Upper lobe of left lung (tissue), 6 donors: ENCODE data around the gene CMAS. TPM values are rescaled to one million over a fixed set of nuclear protein-coding genes. Genes with fewer than 3 reads are reported as not detected.

Experiments used
- ATAC-seq, 2 donors: fragments of 200-7000 bp; cut with Tn5 transposase; one replicate each; pipeline ENCODE4 v1.9.1; 2022; ENCODE audit warnings: mild to moderate bottlenecking in 2 of 2, moderate library complexity in 2 of 2; ENCODE audit not compliant: low FRiP score in 2 of 2
- DNase-seq, 2 donors: peaks; one replicate each; pipeline ENCODE4 v3.0.0-alpha.2; 2019 to 2020
- H3K27ac ChIP-seq, 4 donors: fragments of 200-600 bp; sonication (generic); one replicate each; pipeline ENCODE4 v1.5.1; 2016 to 2019
- H3K27me3 ChIP-seq, 4 donors: fragments of 200-600 bp; sonication (generic); one replicate each; pipeline ENCODE4 v1.5.1; 2017 to 2019
- H3K36me3 ChIP-seq, 4 donors: fragments of 200-600 bp; sonication (generic); one replicate each; pipeline ENCODE4 v1.5.1; 2016 to 2019
- H3K4me1 ChIP-seq, 4 donors: fragments of 200-600 bp; sonication (generic); one replicate each; pipeline ENCODE4 v1.5.1; 2018 to 2019
- H3K4me3 ChIP-seq, 4 donors: fragments of 200-600 bp; sonication (generic); one replicate each; pipeline ENCODE4 v1.5.1; 2017 to 2019; ENCODE audit warnings: mild to moderate bottlenecking in 2 of 4, moderate library complexity in 1 of 4
- H3K9me3 ChIP-seq, 4 donors: fragments of 200-600 bp; sonication (generic); one replicate each; pipeline ENCODE4 v1.5.1; 2018 to 2019
- CTCF ChIP-seq, 6 experiments: fragments of 450-650 bp in 4 of 6; fragments of 200-600 bp in 2 of 6; sonication (generic) in 2 of 6; IDR thresholded peaks; one replicate each; pipeline ENCODE4 v1.5.1; 2016 to 2019; ENCODE audit warnings: antibody characterized with exemption in 6 of 6
- EP300 ChIP-seq, 4 donors: sonication (generic); formaldehyde crosslinking; IDR thresholded peaks; one replicate each; pipeline ENCODE4 v1.5.1; 2017; ENCODE audit warnings: antibody characterized with exemption in 4 of 4, control low read depth in 2 of 4
- POLR2A ChIP-seq, 4 donors: fragments of 450-650 bp; IDR thresholded peaks; one replicate each; pipeline ENCODE4 v1.5.1; 2016 to 2017; ENCODE audit warnings: antibody characterized with exemption in 4 of 4, mild to moderate bottlenecking in 2 of 4
- POLR2AphosphoS5 ChIP-seq, 2 donors: sonication (generic); formaldehyde crosslinking; IDR thresholded peaks; one replicate each; pipeline ENCODE4 v1.5.1; 2017; ENCODE audit warnings: antibody characterized with exemption in 2 of 2
- WGBS, 2 donors: methylation state at CpG; one replicate each; pipeline ENCODE4 v1.1.5; 2017 to 2018; 5-methylcytosine and 5-hydroxymethylcytosine counted together
- total RNA-seq, 6 donors: library from RNA; depleted of rRNA in 4 of 6; stranded (reverse); fragments of >200 nt in 4 of 6; gene quantifications; one replicate each; pipeline versions ENCODE4 v1.1.0 to v1.2.1, GENCODE V29; 2016 to 2021
- donor health status: DM: no; HTN: no; CAD: no; lungs with moderate emphysema.
- donor health status: DM: no; HTN: yes; CAD: no; lungs with severe emphysema.

CMAS gene
- total RNA-seq, 6 donors from 2014 or later: 13.7 to 55.2 (median 19.5) TPM

- no peak overlapping the region for H3K4me3 ChIP-seq
- ATAC-seq (no peak), DNase-seq (peak in 1 of 2 donors; percentile 24)
- H3K4me1 ChIP-seq: no peaks in the 10 kb centered on the region
- WGBS, 2 donors: 76 to 79% methylated on average over 4 of the region's 4 CpGs
- no peak overlapping the region for H3K27ac ChIP-seq
- TF ChIP-seq POLR2AphosphoS5 (IDR thresholded peaks at IDR 0.05) (no peak), CTCF (IDR thresholded peaks at IDR 0.05) (no peak), POLR2A (IDR thresholded peaks at IDR 0.05) (no peak), EP300 (IDR thresholded peaks at IDR 0.05) (no peak)
- H3K36me3 ChIP-seq: peaks cover 3 to 53% (median 5%) of the 10 kb centered on the region in 4 donors
- H3K9me3 ChIP-seq: no peaks in the 10 kb centered on the region
- H3K27me3 ChIP-seq: no peaks in the 10 kb centered on the region
These were observed 18.9 kb downstream of the CMAS start for GRCh38 chr12:22064968-22065367.

GRCh38 chr12:22066310-22066709, 20.3 kb downstream of the CMAS start:
- ATAC-seq: no peak
- Histone ChIP-seq H3K4me1 (no peaks in the 10 kb centered on the region), H3K4me3 (no peak overlapping the region), H3K27me3 (no peaks in the 10 kb centered on the region), H3K9me3 (no peaks in the 10 kb centered on the region), H3K27ac (no peak overlapping the region), H3K36me3 (peaks cover under 1 to 43% (median 3%) of the 10 kb centered on the region in 4 donors)
- no peak for DNase-seq
- TF ChIP-seq POLR2A (IDR thresholded peaks at IDR 0.05) (no peak), POLR2AphosphoS5 (IDR thresholded peaks at IDR 0.05) (no peak), CTCF (IDR thresholded peaks at IDR 0.05) (no peak), EP300 (IDR thresholded peaks at IDR 0.05) (no peak)
- 93 to 100% methylated on average over 2 of the region's 2 CpGs for WGBS, 2 donors

- no peaks in the 10 kb centered on the region for H3K9me3 ChIP-seq
- no peak for TF ChIP-seq EP300 (IDR thresholded peaks at IDR 0.05)
- no peak for TF ChIP-seq POLR2A (IDR thresholded peaks at IDR 0.05)
- TF ChIP-seq CTCF (IDR thresholded peaks at IDR 0.05): no peak
- no peak for TF ChIP-seq POLR2AphosphoS5 (IDR thresholded peaks at IDR 0.05)
- WGBS, 2 donors: 77 to 81% methylated on average over 1 of the region's 1 CpG
- H3K4me1 ChIP-seq: no peaks in the 10 kb centered on the region
- no peak for DNase-seq
- no peak for ATAC-seq
- H3K36me3 ChIP-seq: peaks cover 0 to 16% (median 1%) of the 10 kb centered on the region in 4 donors
- H3K27me3 ChIP-seq: no peaks in the 10 kb centered on the region
- no peak overlapping the region for H3K4me3 ChIP-seq
- H3K27ac ChIP-seq: no peak overlapping the region
These were observed 23.8 kb downstream of the CMAS start for GRCh38 chr12:22069851-22070250.

- H3K9me3 ChIP-seq: no peaks in the 10 kb centered on the region
- ATAC-seq (peak in 1 of 2 donors; percentile 21), DNase-seq (no peak)
- peaks cover 0 to 7% (median 2%) of the 10 kb centered on the region in 4 donors for H3K4me1 ChIP-seq
- H3K27ac ChIP-seq: peak overlapping the region in 2 of 4 donors; percentile 50 to 63
- H3K36me3 ChIP-seq: no peaks in the 10 kb centered on the region
- no peaks in the 10 kb centered on the region for H3K27me3 ChIP-seq
- TF ChIP-seq POLR2AphosphoS5 (IDR thresholded peaks at IDR 0.05): no peak
- TF ChIP-seq CTCF (IDR thresholded peaks at IDR 0.05): no peak
- no peak for TF ChIP-seq EP300 (IDR thresholded peaks at IDR 0.05)
- TF ChIP-seq POLR2A (IDR thresholded peaks at IDR 0.05): no peak
- WGBS, 2 donors: 62 to 65% methylated on average over 10 of the region's 10 CpGs
- no peak overlapping the region for H3K4me3 ChIP-seq
These were observed 36.2 kb downstream of the CMAS start for GRCh38 chr12:22082190-22082701.

- H3K27ac ChIP-seq: no peak overlapping the region
- no peaks in the 10 kb centered on the region for H3K27me3 ChIP-seq
- ATAC-seq (peak in 1 of 2 donors; percentile 63), DNase-seq (no peak)
- TF ChIP-seq EP300 (IDR thresholded peaks at IDR 0.05): no peak
- no peak for TF ChIP-seq POLR2AphosphoS5 (IDR thresholded peaks at IDR 0.05)
- peak in 3 of 6 experiments; percentile 35 to 51 (median 51) for TF ChIP-seq CTCF (IDR thresholded peaks at IDR 0.05)
- peaks cover 0 to 7% (median 2%) of the 10 kb centered on the region in 4 donors for H3K4me1 ChIP-seq
- no peak overlapping the region for H3K4me3 ChIP-seq
- H3K9me3 ChIP-seq: no peaks in the 10 kb centered on the region
- H3K36me3 ChIP-seq: no peaks in the 10 kb centered on the region
These were observed 37.1 kb downstream of the CMAS start for GRCh38 chr12:22083167-22083566.
